ENCODE results near the gene RSPH3. TPM values are rescaled to one million over a fixed set of nuclear protein-coding genes. Genes with fewer than 3 reads are reported as not detected.

RSPH3 gene
- total and polyA plus RNA-seq, 2 of the 8 experiments (the other 6 are each of a cell fraction or from before 2014, with no cell fraction given) = 0.60 to 2.7 TPM

- Histone ChIP-seq H3K23me2 (ENCODE audit: low read depth, low read length) (no peaks in the 10 kb centered on the region; the same call in 1 of the 2 replicates), H3K18ac (ENCODE audit: extremely low read depth, low read length) (no peak overlapping the region), H2BK120ac (replicated peaks; ENCODE audit: low read depth, low read length) (no peak overlapping the region), H3K56ac (replicated peaks; ENCODE audit: insufficient read length, low read depth, low read length) (no peak overlapping the region), H4K91ac (replicated peaks; ENCODE audit: insufficient read length, low read length) (no peak overlapping the region), H3K9ac (replicated peaks in 1 of 4; ENCODE audit: extremely low read depth in 1 of 4, low read depth in 3 of 4, low read length in 3 of 4) (no peak overlapping the region), H3K27me3 (replicated peaks in 1 of 4; ENCODE audit: control insufficient read depth in 3 of 4, extremely low read depth in 1 of 4, insufficient read depth in 3 of 4, low read length in 3 of 4) (no peaks in the 10 kb centered on the region), H4K20me1 (replicated peaks in 1 of 2; ENCODE audit: control insufficient read depth in 1 of 2, insufficient read depth in 2 of 2, low read length in 2 of 2) (no peaks in the 10 kb centered on the region), H2BK12ac (ENCODE audit: low read depth, low read length) (peak overlapping the region; percentile 92), H3K4me1 (replicated peaks in 1 of 4; ENCODE audit: control insufficient read depth in 3 of 4, insufficient read depth in 4 of 4, low read length in 3 of 4) (peaks cover 10 to 21% (median 13%) of the 10 kb centered on the region in 4 experiments), H3K79me2 (ENCODE audit: control insufficient read depth in 1 of 2, insufficient read depth in 2 of 2, low read length in 2 of 2) (no peaks in the 10 kb centered on the region), H2AFZ (ENCODE audit: low read length) (no peak overlapping the region), H3K4ac (replicated peaks; ENCODE audit: insufficient read length, low read depth, low read length) (no peak overlapping the region), H4K5ac (ENCODE audit: insufficient read length, low read depth, low read length) (no peak overlapping the region), H3K9me3 (ENCODE audit: insufficient read depth in 2 of 2, low read depth in 1 of 2, low read length in 1 of 2) (no peaks in the 10 kb centered on the region; a peak in 1 of 4 replicates), H2BK5ac (ENCODE audit: low read depth, low read length) (peak overlapping the region; percentile 2; the same call in 1 of the 2 replicates), H3K36me3 (ENCODE audit: control insufficient read depth in 2 of 4, insufficient read depth in 4 of 4, low read length in 3 of 4) (no peaks in the 10 kb centered on the region), H3K4me3 (ENCODE audit: extremely low read depth in 1 of 4, insufficient read depth in 2 of 4, low read depth in 3 of 4, low read length in 4 of 4) (no peak overlapping the region), H3K79me1 (ENCODE audit: low read depth, low read length) (no peaks in the 10 kb centered on the region), H4K8ac (ENCODE audit: extremely low read depth, insufficient read depth, low read length) (no peak overlapping the region; the same call in 1 of the 2 replicates), H3K4me2 (ENCODE audit: insufficient read depth in 1 of 2, low read depth in 2 of 2, low read length in 2 of 2) (no peak overlapping the region; a peak in 2 of 4 replicates), H2AK5ac (ENCODE audit: low read depth, low read length) (no peak overlapping the region), H2BK15ac (ENCODE audit: low read length) (peak overlapping the region; percentile 9; the same call in 1 of the 2 replicates), H3K23ac (ENCODE audit: insufficient read length) (no peak overlapping the region), H3K27ac (ENCODE audit: low read depth, low read length) (no peak overlapping the region), H2BK20ac (ENCODE audit: low read length) (peak overlapping the region; percentile 75), H3K14ac (ENCODE audit: insufficient read length) (no peak overlapping the region)
- ChIA-PET POLR2A (ENCODE audit: partially characterized antibody) (interaction anchor here (0.6 to 1.1 kb wide), 5 partner anchors 14 to 194 kb away, joined by 3 to 4 read pairs (median 3); no protein-coding TSS in a partner anchor), CTCF (ENCODE audit: partially characterized antibody) (interaction anchor here (0.9 to 1.9 kb wide), 5 partner anchors 11 to 206 kb away, joined by 3 to 5 read pairs (median 3); no protein-coding TSS in a partner anchor)
- TF ChIP-seq CHD2 (IDR thresholded peaks at IDR 0.05; ENCODE audit: low read length) (no peak), SIX5 (IDR thresholded peaks at IDR 0.05; ENCODE audit: low read depth, low read length) (no peak), SRF (IDR thresholded peaks at IDR 0.05; ENCODE audit: low read depth, low read length) (no peak), BACH1 (IDR thresholded peaks at IDR 0.05; ENCODE audit: low read length) (no peak), ZNF274 (IDR thresholded peaks at IDR 0.05; ENCODE audit: borderline replicate concordance, extremely low read depth, low read length) (no peak)
- DNase-seq (ENCODE audit: low read depth in 1 of 2, low spot score in 2 of 2) (peak in 1 of 2 experiments; percentile 14), FAIRE-seq (no peak)
- WGBS, 2 experiments (ENCODE audit: extremely low coverage in 1 of 2, insufficient coverage in 1 of 2, insufficient read length in 1 of 2, insufficient replicate concordance in 2 of 2, low coverage in 1 of 2, low lambda C conversion rate in 2 of 2, missing lambda C conversion rate in 1 of 2) = 78% methylated on average over 3 of the region's 4 CpGs; no CpG with 5 or more reads in 1 of the 2 experiments
These were observed 75.2 kb downstream of the RSPH3 start for GRCh38 chr6:158924499-158925455.

Data from H1 (cell line).